Activated T-cell treated with anti-CD3 and anti-CD28 coated beads for 48 hours (primary cell): ENCODE measurements around the gene RASGRP1.

ENCODE experiments used
- DNase-seq: peaks from one replicate; pipeline ENCODE4 v3.0.0-alpha.2; 2020; ENCODE audit warnings: low read depth

RASGRP1 gene

GRCh38 chr15:38504680-38505467 is 59.7 kb downstream of the RASGRP1 start:
- no peak for DNase-seq

- no peak for DNase-seq
Observed at GRCh38 chr15:38503496-38503895, 61.1 kb downstream of the RASGRP1 start.

GRCh38 chr15:38499651-38500050 is 65.0 kb downstream of the RASGRP1 start:
- no peak for DNase-seq

GRCh38 chr15:38496151-38496550 is 68.5 kb downstream of the RASGRP1 start:
- DNase-seq = no peak

- DNase-seq = no peak
Observed at GRCh38 chr15:38490242-38490922, 74.2 kb downstream of the RASGRP1 start.

- no peak for DNase-seq
Observed at GRCh38 chr15:38487378-38487777, 77.2 kb downstream of the RASGRP1 start.

- no peak for DNase-seq
Observed at GRCh38 chr15:38486936-38487335, 77.7 kb downstream of the RASGRP1 start.

GRCh38 chr15:38482572-38482971 is 82.0 kb downstream of the RASGRP1 start:
- DNase-seq = no peak

- DNase-seq = no peak
Observed at GRCh38 chr15:38481761-38482160, 82.9 kb downstream of the RASGRP1 start.

- no peak for DNase-seq
Observed at GRCh38 chr15:38481113-38481512, 83.5 kb downstream of the RASGRP1 start.

GRCh38 chr15:38479756-38480155 is 84.9 kb downstream of the RASGRP1 start:
- no peak for DNase-seq

GRCh38 chr15:38479266-38479665 is 85.3 kb downstream of the RASGRP1 start:
- no peak for DNase-seq

GRCh38 chr15:38477637-38478036 is 87.0 kb downstream of the RASGRP1 start:
- DNase-seq = no peak

GRCh38 chr15:38476120-38476519 is 88.5 kb downstream of the RASGRP1 start:
- DNase-seq = no peak

- no peak for DNase-seq
Observed at GRCh38 chr15:38475361-38475760, 89.3 kb downstream of the RASGRP1 start.

- no peak for DNase-seq
Observed at GRCh38 chr15:38474155-38474757, 90.4 kb downstream of the RASGRP1 start.

- no peak for DNase-seq
Observed at GRCh38 chr15:38471974-38472373, 92.6 kb downstream of the RASGRP1 start.

GRCh38 chr15:38470816-38471215 is 93.8 kb downstream of the RASGRP1 start:
- DNase-seq = no peak

GRCh38 chr15:38464675-38465074 is 99.9 kb downstream of the RASGRP1 start:
- no peak for DNase-seq

GRCh38 chr15:38463893-38464292 is 100.7 kb downstream of the RASGRP1 start:
- no peak for DNase-seq

GRCh38 chr15:38461066-38461833 is 103.4 kb downstream of the RASGRP1 start:
- no peak for DNase-seq

GRCh38 chr15:38460543-38460942 is 104.1 kb downstream of the RASGRP1 start:
- DNase-seq = no peak
